Uterus (tissue), 2 donors: Measurements from ENCODE around the gene TMEM14A.

ENCODE experiments used
- POLR2A ChIP-seq, 2 donors: fragments of 450-650 bp; IDR thresholded peaks; one replicate each; pipeline ENCODE4 v1.6.1; 2016; ENCODE audit warnings: antibody characterized with exemption in 2 of 2, mild to moderate bottlenecking in 1 of 2, moderate library complexity in 1 of 2
- TF ChIP-seq, protein P1 (sequence below), 4 experiments: fragments of 200-600 bp in 2 of 4; fragments of 450-650 bp in 2 of 4; sonication (generic) in 2 of 4; IDR thresholded peaks; one replicate each; pipeline ENCODE4 v1.5.1; 2016 to 2019; ENCODE audit warnings: antibody characterized with exemption in 4 of 4, mild to moderate bottlenecking in 2 of 4, moderate library complexity in 1 of 4

DNA sequence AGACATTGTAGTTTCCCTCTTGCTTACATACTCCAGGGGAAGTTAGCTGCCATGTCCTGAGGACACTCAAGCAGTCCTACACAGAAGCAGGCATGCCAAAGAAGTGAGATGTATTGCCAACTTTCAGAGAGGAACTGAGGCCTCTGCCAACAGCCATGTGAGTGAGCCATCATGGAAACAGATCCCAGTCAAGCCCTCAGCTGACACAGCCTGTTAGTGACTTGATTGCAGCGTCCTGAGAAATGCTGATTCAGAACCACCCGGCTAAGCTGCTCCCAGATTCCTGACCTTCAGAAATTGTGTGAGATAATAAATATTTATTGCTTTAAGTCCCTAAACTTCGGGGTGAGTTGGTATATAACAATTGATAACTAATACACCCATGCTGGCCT lies 54.2 kb downstream of the TMEM14A start:
- TF ChIP-seq, protein P1, sequence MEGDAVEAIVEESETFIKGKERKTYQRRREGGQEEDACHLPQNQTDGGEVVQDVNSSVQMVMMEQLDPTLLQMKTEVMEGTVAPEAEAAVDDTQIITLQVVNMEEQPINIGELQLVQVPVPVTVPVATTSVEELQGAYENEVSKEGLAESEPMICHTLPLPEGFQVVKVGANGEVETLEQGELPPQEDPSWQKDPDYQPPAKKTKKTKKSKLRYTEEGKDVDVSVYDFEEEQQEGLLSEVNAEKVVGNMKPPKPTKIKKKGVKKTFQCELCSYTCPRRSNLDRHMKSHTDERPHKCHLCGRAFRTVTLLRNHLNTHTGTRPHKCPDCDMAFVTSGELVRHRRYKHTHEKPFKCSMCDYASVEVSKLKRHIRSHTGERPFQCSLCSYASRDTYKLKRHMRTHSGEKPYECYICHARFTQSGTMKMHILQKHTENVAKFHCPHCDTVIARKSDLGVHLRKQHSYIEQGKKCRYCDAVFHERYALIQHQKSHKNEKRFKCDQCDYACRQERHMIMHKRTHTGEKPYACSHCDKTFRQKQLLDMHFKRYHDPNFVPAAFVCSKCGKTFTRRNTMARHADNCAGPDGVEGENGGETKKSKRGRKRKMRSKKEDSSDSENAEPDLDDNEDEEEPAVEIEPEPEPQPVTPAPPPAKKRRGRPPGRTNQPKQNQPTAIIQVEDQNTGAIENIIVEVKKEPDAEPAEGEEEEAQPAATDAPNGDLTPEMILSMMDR (IDR thresholded peaks at IDR 0.05) = no peak
- TF ChIP-seq POLR2A (IDR thresholded peaks at IDR 0.05) = no peak
